Measurements from ENCODE around the gene HSF2BP.
"Not testable (repeated sequence)": the region's sequence is repeated elsewhere in the genome, so short reads cannot be mapped to it uniquely, and the experiment has no call there.

HSF2BP gene

DNA sequence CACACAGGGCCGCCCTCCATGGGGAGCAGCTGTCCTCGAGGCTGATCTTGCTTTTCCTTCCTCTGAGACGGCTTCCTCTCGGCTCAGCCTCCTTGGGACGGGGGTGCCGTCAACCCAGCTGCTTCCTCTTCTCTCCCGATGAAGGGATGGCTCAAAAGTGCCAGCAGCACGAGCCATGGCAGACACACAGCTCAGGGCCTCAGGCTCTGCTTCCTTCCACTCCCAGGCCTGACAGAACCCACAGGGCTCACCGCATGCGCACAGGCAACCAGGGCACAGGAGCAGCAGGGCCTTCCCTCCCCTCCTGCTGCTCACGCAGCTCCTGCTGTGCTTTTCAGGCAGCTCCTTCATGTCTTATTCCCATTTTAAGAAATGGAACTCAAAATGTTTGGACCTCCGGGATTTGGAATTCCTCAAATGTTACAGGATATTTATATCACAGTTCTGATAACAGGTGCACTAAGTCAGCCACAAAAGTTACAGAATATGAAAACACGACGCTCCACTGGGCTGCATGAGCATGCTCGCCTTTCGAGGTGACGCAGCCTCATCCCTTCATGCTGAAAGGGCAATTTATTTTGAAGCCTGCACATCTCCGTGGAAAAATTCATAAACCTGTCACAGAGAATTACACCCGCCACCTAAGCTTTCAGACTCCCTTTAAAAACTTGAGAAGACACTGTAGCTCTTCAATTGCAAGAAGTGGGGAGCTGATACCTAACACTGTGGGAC is 84.4 kb downstream of the HSF2BP start:
- H3K4me3 ChIP-seq (replicated peaks; ENCODE audit: low read depth, low read length) = no peak overlapping the region
- TF ChIP-seq, protein P1, sequence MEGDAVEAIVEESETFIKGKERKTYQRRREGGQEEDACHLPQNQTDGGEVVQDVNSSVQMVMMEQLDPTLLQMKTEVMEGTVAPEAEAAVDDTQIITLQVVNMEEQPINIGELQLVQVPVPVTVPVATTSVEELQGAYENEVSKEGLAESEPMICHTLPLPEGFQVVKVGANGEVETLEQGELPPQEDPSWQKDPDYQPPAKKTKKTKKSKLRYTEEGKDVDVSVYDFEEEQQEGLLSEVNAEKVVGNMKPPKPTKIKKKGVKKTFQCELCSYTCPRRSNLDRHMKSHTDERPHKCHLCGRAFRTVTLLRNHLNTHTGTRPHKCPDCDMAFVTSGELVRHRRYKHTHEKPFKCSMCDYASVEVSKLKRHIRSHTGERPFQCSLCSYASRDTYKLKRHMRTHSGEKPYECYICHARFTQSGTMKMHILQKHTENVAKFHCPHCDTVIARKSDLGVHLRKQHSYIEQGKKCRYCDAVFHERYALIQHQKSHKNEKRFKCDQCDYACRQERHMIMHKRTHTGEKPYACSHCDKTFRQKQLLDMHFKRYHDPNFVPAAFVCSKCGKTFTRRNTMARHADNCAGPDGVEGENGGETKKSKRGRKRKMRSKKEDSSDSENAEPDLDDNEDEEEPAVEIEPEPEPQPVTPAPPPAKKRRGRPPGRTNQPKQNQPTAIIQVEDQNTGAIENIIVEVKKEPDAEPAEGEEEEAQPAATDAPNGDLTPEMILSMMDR (IDR thresholded peaks at IDR 0.05; ENCODE audit: low read depth, low read length, missing control alignments) = no peak
- DNase-seq (ENCODE audit: extremely low read depth, low read depth) = no peak

DNA sequence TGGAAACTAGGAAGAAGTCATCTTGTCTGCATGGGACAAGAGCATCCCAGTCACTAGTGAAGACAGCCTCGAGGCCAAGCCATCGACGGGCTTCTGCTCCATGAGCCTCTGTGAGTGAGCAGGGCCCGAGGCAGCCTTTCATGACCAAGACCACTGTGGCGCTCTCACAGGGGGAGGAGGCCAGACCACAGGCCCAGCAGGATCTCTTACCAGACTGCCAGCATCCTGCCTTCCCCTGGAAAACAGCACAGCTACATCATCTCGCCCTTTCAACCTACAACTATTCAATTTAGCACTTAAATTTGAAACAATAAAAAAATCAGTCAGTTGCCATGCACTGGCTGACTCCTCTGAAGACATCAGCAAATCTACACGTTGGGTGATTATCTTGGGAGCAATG is 85.4 kb downstream of the HSF2BP start:
- TF ChIP-seq, protein P1 (IDR thresholded peaks at IDR 0.05; ENCODE audit: low read depth, low read length, missing control alignments) = no peak
- H3K4me3 ChIP-seq (replicated peaks; ENCODE audit: low read depth, low read length) = no peak overlapping the region
- DNase-seq (ENCODE audit: extremely low read depth, low read depth) = no peak

DNA sequence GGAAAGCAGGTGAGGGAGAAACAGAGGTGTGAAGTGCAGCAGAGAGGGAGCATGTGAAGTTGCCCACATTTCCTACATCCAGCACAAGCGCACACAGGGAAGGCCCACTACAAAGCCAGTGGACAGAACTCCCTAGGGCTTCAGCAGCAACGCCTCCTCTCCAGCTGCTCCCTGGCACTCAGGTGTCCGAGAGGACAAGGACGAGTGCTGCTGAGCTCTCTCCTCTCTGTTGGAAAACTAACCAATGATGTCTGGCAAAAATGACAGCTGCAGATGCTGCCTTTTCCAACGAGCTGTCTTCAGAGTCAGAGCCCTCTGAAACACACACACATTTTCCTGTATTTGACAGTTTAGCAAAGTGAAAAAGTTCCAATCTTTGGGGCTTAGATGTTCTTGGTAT is 86.8 kb downstream of the HSF2BP start:
- no peak overlapping the region for H3K4me3 ChIP-seq (replicated peaks; ENCODE audit: low read depth, low read length)
- no peak for DNase-seq (ENCODE audit: extremely low read depth, low read depth)
- TF ChIP-seq, protein P1 (IDR thresholded peaks at IDR 0.05; ENCODE audit: low read depth, low read length, missing control alignments) = no peak

DNA sequence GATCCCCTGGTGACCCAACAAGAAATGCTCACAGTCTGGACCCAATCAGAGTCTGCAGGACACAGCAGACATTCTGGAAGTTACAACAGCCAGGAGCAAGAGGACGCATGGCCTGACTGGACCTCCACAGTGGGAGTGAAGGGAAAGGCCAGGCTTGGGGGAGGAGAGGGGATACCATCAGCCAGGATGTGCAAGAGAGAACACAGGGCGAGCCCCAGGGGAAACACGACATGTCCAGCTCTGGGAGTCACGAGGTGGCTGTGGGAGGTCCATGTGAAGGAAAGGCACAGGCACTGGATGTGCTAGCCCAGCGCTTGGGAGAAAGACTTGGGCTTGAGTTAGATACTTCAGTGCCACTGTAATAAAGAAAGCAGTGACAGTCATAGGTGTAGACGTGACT is 87.3 kb downstream of the HSF2BP start:
- no peak for DNase-seq (ENCODE audit: extremely low read depth, low read depth)
- TF ChIP-seq, protein P1 (IDR thresholded peaks at IDR 0.05; ENCODE audit: low read depth, low read length, missing control alignments) = no peak
- H3K4me3 ChIP-seq (replicated peaks; ENCODE audit: low read depth, low read length) = no peak overlapping the region

DNA sequence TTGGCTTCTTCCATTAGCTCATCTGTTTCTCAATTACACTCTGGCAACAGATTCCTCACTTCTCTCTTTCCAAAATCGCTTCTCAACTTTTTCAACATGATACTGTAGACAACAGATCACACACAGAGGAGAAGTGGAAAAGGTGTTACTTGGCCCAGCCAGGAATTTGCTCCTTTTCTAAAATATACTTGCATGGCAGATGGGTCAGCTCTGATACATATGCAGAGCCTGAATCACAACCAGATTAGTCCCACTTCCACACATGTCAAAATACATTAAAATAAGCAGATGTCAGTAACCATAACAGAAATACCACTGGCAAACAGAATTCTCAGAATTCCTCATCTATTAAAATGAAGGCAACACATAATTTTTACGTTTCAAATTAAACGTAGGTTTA is 89.1 kb downstream of the HSF2BP start:
- not testable (repeated sequence) for H3K4me3 ChIP-seq (replicated peaks; ENCODE audit: low read depth, low read length); DNase-seq (ENCODE audit: extremely low read depth, low read depth)

DNA sequence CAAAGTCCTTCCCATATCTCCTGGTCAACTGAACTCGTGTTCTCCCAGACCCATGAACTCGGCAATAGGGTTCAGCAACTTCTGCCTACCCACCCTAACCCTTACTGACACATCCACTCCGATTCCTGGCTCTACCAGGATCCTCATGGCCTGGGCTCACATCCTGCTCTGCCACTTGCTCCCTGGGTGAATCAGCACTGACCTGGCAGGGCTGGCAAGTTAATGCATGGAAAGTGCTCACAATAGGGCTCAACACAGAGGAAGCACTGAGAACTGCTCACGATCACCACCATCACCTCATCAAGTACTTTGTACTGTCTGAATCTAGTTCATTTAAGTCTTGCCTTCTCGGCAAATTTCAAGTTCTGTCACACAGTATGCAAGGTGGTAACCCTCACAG is 96.8 kb downstream of the HSF2BP start:
- H3K4me3 ChIP-seq (replicated peaks; ENCODE audit: low read depth, low read length); DNase-seq (ENCODE audit: extremely low read depth, low read depth): not testable (repeated sequence)

DNA sequence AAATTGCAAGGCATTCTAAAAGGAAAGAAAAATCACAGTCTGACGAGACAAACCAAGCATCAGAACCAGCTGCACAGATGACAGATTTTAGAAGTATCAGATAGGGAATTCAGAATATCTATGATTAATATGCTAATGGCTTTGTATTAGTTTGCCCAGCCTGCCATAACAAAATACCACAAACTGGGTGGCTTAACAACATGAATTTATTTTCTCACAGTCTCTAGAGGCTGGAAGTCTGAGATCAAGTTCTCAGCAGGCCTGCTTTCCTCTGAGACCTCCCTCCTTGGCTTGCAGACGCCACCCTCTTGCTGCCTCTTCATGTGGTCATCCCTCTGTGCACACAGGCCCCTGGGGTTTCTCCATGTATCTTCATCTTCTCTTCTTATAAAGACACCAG is 118.7 kb downstream of the HSF2BP start:
- not testable (repeated sequence) for H3K4me3 ChIP-seq (replicated peaks; ENCODE audit: low read depth, low read length); DNase-seq (ENCODE audit: extremely low read depth, low read depth)

DNA sequence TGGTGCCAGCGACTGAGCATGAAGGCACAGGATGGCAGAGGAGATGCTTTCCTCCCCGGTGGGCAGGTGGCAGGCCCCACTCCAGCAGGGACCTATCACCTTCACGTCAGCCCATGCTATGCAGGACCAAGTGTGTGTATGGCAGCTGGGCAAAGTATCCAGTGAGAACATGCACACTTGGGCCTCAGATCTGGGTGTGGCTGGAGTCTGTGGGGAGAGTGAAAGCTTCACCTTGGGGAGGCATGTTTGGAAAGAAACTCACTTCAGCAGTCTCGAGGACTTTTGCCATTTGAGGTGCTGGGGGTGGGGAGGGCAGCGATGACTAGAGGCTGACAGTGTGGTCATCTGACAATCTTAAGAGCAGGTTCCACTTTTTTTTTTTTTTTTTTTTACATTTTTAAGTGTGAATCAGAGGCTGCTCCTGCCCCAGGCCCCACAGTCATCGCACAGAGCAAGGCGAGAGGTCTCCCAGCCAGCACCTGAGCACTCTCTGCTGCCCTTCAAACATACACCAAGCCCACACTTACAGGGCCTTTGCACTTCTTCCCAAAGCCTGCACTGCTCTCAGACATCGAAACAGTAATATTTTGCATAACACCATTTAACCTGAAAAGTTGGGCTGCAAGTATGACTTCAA is 136.7 kb downstream of the HSF2BP start:
- DNase-seq (ENCODE audit: extremely low read depth, low read depth); H3K4me3 ChIP-seq (replicated peaks; ENCODE audit: low read depth, low read length): not testable (repeated sequence)

DNA sequence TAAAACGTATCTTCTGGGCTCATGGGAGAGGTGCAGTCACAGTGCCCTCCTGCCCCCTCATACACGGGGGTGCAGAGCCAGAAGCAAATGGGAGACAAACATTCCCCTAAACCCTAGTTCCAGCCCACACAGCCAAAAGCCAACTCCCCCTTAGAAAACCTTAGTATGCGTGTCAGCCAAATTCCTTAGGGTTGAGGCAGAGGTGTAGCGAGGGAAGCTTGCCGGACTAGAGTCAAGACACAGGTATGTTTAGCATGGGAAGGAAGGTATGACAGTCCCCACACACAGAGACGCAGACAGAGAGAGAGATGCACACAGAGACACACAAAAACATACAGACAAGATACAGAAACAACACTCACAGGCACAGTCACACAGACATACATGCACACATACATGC is 141.6 kb downstream of the HSF2BP start:
- DNase-seq (ENCODE audit: extremely low read depth, low read depth); H3K4me3 ChIP-seq (replicated peaks; ENCODE audit: low read depth, low read length): not testable (repeated sequence)

DNA sequence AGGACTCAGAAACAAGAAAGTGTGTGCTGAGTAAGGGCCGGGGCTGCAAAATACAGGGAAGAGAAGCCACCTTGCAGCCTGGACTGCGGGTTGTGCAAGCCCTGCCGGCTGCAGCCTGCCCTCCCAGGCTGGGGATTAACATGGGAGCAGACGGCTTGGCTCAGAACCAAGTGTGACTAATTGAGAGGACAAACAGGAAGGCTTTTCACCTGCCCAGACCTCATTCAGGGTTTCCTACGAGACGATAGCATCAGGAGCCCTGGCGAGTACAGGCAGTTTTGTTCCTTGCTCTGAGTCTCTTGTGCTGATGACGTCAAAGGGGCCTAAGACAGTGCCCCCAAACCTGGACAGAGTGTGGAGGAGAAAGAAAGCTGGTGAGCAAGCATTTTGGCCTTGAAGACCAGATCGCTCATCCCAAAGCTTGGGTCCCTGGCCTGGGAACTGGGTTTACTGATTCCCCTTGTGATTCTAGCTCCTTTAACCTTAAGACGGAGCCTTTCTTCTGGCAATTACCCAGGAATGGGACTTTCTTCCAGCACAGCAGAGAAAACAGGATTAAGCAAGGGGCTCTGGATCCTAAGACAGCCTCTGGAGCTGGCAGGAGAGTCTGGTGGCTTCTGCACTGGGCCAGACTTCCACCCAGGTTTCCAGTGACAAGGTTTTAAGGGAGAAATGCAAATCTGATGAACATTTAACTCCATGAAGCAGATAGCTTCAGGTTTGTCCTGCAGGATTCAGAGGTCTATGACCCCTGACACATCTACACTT is 142.2 kb downstream of the HSF2BP start:
- not testable (repeated sequence) for DNase-seq (ENCODE audit: extremely low read depth, low read depth); H3K4me3 ChIP-seq (replicated peaks; ENCODE audit: low read depth, low read length)

DNA sequence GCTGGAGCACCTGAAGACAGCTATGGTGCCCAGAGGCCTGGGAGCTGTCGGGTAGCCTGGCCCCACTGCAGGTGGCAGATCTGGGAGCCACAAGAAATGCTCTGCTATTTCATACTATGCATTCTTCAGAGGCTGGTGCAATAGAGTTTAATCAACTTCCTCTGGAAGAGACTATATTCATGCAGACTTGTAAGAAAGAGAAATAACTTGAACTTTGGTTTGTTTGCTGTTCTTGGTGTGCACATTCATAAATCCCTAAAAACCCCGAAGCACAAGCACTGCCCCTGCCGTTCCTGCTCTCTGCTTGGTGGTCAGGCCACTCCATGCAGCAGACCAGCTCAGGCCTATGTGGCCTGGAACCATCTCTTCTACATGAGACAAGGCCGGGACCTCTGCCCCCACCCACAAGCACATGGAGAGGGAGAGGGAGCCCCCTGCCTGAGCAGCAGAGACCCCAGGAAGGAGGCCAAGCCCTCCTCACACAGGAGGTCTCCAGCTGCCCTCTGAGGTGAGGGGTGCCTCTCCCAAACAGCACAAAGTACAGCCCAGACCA is 142.9 kb downstream of the HSF2BP start:
- DNase-seq (ENCODE audit: extremely low read depth, low read depth) = not testable (repeated sequence)

DNA sequence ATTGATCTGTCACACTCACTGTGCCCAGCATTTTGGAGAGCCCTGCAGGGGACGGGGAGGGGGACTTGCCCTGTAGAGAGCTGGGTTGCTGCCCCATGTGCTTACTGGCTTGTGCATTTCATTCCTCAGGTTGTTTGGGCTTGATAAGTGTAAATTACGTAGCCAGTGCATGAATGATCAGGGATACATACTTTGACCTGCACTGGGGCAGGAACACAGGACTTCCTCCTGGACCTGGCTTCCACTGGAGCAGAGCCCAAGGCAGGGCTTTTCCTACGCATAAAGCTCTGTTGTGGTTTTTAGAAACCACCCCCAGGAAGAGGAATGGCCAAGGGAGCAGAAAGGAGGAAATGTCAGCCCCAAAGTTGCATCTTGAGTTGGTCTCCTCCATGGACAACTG is 144.5 kb downstream of the HSF2BP start:
- not testable (repeated sequence) for H3K4me3 ChIP-seq (replicated peaks; ENCODE audit: low read depth, low read length); DNase-seq (ENCODE audit: extremely low read depth, low read depth)

More for the DNA sequence above, 142.9 kb downstream of the HSF2BP start:
- not testable (repeated sequence) for H3K4me3 ChIP-seq (replicated peaks; ENCODE audit: low read depth, low read length)

DNA sequence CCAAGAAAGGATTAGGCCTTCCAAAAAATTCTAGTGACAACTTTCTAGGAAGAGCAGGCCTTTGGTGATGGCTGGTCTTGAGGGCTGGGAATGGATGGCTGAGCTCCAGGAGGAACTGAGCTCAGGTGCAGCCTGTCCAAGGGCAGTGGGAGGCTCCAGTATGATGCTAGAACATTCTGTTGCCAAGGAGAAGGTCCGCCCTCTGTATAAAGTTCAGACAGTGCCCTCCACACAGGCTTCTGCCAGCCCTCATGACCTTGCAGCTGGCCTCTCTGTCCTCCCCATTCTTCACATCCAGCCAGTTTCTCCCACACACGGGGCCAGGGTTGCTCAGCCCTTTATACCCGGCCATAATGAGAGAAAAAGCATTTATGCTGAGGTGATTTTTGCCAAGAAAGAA is 146.3 kb downstream of the HSF2BP start:
- not testable (repeated sequence) for H3K4me3 ChIP-seq (replicated peaks; ENCODE audit: low read depth, low read length); DNase-seq (ENCODE audit: extremely low read depth, low read depth)

Data from HFF-Myc (cell line).